Glomerular endothelial cell (primary cell): ENCODE data around the gene OSBPL3. TPM values are rescaled to one million over a fixed set of nuclear protein-coding genes. Genes with fewer than 3 reads are reported as not detected.

ENCODE experiments used
- DNase-seq: peaks from one replicate; pipeline ENCODE4 v3.0.0-alpha.2; 2011; ENCODE audit warnings: low read depth, low spot score; ENCODE audit errors: extremely low read depth
- total RNA-seq: library from RNA; depleted of rRNA; stranded (reverse); fragments of >200 nt; gene quantifications from 2 replicates; pipeline ENCODE4 v1.2.3, GENCODE V29; 2015

The OSBPL3 gene
- total RNA-seq, 1 donor from 2014 or later, result 22.5 TPM

- DNase-seq, result no peak
Measured at GRCh38 chr7:24833549-24833948, 146.4 kb downstream of the OSBPL3 start.

- no peak for DNase-seq
Measured at GRCh38 chr7:24831240-24831639, 148.7 kb downstream of the OSBPL3 start.

- no peak for DNase-seq
Measured at GRCh38 chr7:24830440-24831050, 149.4 kb downstream of the OSBPL3 start.

GRCh38 chr7:24829787-24830186 is 150.2 kb downstream of the OSBPL3 start:
- DNase-seq, result no peak

- no peak for DNase-seq
Measured at GRCh38 chr7:24828891-24829661, 150.9 kb downstream of the OSBPL3 start.

- DNase-seq, result no peak
Measured at GRCh38 chr7:24827589-24827988, 152.4 kb downstream of the OSBPL3 start.

GRCh38 chr7:24827027-24827426 is 153.0 kb downstream of the OSBPL3 start:
- DNase-seq, result no peak

- DNase-seq, result no peak
Measured at GRCh38 chr7:24826662-24827020, 153.3 kb downstream of the OSBPL3 start.

GRCh38 chr7:24825931-24826661 is 153.9 kb downstream of the OSBPL3 start:
- DNase-seq, result no peak

GRCh38 chr7:24825381-24825794 is 154.6 kb downstream of the OSBPL3 start:
- DNase-seq, result no peak

- DNase-seq, result no peak
Measured at GRCh38 chr7:24824896-24825295, 155.1 kb downstream of the OSBPL3 start.

GRCh38 chr7:24824400-24824799 is 155.6 kb downstream of the OSBPL3 start:
- DNase-seq, result no peak

GRCh38 chr7:24821754-24822054 is 158.3 kb downstream of the OSBPL3 start:
- DNase-seq, result no peak

GRCh38 chr7:24821045-24821753 is 158.8 kb downstream of the OSBPL3 start:
- DNase-seq, result no peak

- no peak for DNase-seq
Measured at GRCh38 chr7:24820730-24821044, 159.3 kb downstream of the OSBPL3 start.

GRCh38 chr7:24819916-24820689 is 159.9 kb downstream of the OSBPL3 start:
- no peak for DNase-seq

- no peak for DNase-seq
Measured at GRCh38 chr7:24817339-24817738, 162.6 kb downstream of the OSBPL3 start.

- DNase-seq, result no peak
Measured at GRCh38 chr7:24816868-24817267, 163.1 kb downstream of the OSBPL3 start.

GRCh38 chr7:24812305-24812945 is 167.6 kb downstream of the OSBPL3 start:
- no peak for DNase-seq

GRCh38 chr7:24808518-24808917 is 171.5 kb downstream of the OSBPL3 start:
- no peak for DNase-seq
